ENCODE measurements around the gene SEMG1.

SEMG1 gene

DNA sequence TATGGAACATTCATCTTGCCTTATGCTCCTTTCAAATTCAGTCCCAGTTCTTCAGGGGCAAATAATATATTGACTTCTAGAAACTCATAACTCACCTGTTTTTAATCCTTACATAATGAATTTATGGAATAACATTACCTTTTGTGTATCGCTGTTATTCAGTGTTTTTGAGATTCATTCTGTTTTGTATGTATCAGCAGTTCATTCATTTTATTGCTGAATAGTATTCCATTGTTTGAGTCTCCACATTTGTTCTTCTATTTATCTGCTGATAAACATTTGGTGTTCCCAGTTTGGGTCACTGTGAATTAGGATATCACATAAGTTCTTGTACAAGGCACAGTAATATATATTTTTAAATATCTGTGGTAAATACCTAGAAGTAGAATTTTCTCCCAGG lies 19.5 kb downstream of the SEMG1 start:
- no peak for DNase-seq

- peak; percentile 94 for DNase-seq
These were observed 22.6 kb downstream of the SEMG1 start for GRCh38 chr20:45229264-45230056.

DNA sequence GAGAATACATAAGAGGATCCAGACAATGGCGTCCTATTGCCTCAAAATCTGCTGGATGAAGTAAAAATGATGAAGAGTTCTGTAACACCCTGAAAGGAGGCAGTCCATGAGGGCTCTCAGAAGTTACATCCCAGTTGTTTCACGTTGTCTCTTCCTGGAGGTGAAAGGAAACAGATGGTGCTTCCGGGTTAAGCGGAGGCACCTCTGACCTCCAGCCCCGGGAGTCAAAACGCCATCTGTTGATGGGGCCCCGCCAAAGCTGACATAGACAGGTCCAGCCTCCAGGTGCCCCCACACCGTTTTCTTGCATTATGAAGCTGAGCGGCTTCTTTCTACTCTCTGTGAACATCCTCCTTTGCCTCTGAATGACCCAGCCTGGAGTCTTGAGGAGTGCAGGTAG lies 23.8 kb downstream of the SEMG1 start:
- no peak for DNase-seq

GRCh38 chr20:45235995-45236394 lies 29.2 kb downstream of the SEMG1 start:
- DNase-seq, result peak; percentile 47

- no peak for DNase-seq
These were observed 31.3 kb downstream of the SEMG1 start for GRCh38 chr20:45238139-45238538.

DNA sequence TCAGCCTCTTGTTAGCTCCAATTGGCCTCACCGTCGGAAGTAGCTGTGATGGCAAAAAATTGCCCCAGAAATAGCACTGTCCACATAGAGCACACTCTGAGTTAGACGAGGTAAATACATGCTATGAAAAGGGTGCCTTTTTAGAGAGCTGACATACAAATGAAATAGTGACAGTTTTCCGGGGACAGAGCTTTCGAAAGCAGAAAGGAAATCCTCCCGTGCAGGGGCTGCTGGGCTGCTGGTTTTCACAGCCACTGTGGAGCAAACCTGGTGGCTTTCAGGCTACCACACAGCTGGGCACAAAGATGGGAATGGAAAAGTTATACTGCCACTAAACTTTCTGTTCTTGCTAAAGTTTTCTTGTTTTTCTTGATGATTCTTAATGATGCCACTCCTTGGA lies 39.3 kb downstream of the SEMG1 start:
- DNase-seq, result no peak

GRCh38 chr20:45247865-45248264 lies 41.0 kb downstream of the SEMG1 start:
- peak; percentile 30 for DNase-seq

DNA sequence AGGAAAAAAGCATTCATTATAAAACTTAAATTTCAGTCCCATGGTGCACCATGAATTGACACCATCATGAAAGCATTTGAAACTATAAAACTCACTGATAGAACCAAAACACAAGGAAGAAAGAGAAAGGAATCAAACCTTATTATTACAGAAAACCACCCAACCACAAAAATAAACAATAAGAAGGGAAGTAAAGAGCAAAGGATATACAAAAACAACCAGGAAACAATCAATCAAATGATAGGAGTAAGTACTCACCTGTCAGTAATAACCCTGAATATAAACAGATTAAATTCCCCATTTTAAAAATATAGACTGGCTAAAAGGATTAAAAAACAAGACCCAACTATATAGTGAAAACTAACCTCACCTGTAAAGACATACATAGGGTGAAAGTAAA lies 41.8 kb downstream of the SEMG1 start:
- DNase-seq, result peak; percentile 19

- DNase-seq, result no peak
These were observed 45.2 kb downstream of the SEMG1 start for GRCh38 chr20:45251884-45252560.

DNA sequence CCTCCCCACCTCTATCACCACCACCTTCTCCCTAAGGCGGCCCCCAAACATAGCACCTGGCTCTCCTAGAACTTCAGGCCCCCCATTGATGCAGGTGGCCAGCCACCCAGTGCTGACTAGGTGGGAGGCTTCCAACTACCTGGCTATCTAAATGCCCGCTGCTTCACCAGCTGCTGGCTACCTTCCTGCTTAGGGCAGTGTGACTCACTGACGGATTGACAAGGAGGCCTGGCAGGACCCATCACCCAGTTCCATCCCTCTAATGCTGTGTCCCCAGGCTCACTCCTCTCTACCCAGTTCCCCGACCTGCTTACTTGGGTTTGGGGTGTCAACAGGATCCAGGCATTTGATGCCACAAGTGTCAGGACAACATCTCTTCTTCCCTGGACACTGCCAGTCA lies 46.4 kb downstream of the SEMG1 start:
- no peak for DNase-seq

- DNase-seq, result peak; percentile 41
These were observed 47.8 kb downstream of the SEMG1 start, which contains the start of gene SLPI for GRCh38 chr20:45254383-45255262. SLPI (minus strand) TSS chr20:45254564; CDS start chr20:45254543, 21 bp downstream.

DNA sequence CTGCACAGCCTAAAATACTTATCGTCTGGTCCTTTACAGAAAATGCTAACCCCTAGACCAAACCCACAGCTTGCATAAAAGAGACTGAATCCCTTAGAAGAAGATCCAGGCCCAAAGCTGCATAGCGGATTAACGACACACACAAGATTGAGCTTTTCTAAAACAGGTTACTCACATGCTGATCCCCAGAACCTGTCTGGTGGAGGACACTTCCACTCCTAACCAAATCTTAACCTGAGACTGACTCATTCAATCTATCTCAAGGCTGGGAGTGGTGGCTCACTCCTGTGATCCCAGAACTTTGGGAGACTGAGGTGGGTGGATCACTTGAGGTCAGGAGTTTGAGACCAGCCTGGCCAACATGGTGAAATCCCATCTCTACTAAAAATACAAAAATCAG lies 50.3 kb downstream of the SEMG1 start:
- DNase-seq, result no peak

- no peak for DNase-seq
These were observed 50.9 kb downstream of the SEMG1 start for GRCh38 chr20:45257711-45258110.

DNA sequence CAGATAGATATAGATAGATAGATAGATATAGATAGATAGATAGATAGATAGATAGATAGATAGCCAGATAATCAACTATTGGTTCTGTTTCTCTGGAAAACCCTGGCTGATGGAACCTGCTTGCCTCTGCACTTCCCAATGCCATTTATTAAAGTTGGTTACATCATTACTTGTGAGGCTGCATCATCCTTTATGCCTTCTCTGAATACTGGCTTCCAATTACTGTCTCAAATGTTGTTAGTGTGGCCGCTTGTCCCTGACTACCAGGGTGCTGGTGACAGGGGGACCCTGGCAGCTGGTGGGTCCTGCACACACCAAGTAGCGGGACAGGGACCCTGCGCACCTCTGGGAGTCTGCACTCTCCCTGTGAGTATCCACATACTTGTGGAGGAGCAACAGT lies 51.4 kb downstream of the SEMG1 start:
- no peak for DNase-seq

DNA sequence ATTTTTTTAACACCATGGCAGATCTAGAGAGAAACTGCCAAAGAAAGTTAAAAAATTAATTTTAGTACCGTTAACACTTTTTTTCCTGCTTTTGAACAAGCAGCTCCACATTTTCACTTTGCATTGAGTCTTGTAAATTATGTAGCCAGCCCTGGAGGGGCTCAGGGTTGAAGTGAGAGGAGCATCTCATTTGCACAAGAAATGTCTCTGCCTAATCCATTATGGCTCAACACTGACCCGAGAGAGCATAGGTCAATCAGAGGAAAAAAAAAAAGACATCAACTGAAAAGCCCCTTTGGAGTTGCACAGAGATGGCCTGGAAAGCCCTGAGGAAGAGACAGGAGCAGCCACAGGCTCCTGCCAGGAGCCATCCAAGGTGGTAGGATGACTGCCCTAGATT lies 51.8 kb downstream of the SEMG1 start:
- no peak for DNase-seq

Measured in DMS53 (cell line).